Astrocyte of the cerebellum (primary cell): ENCODE data around the gene IFT20.

ENCODE experiments used
- DNase-seq: peaks from one replicate; pipeline ENCODE4 v3.0.0-alpha.2; 2011; ENCODE audit warnings: low read depth
- H3K4me3 ChIP-seq: 2 replicates; pipeline ENCODE4 v1.5.1; 2011; ENCODE audit warnings: mild to moderate bottlenecking, low read depth, low read length, moderate library complexity
- CTCF ChIP-seq: IDR thresholded peaks from 2 replicates; pipeline ENCODE4 v1.5.1; 2012; ENCODE audit warnings: low read length, low read depth, moderate library complexity, mild to moderate bottlenecking; ENCODE audit errors: missing control alignments
- in situ Hi-C: cut with HindIII; loops from 2 replicates; pipeline ENCODE4 v1.10.0; 2017; ENCODE audit warnings: low sequenced_read_pairs

IFT20 gene

GRCh38 chr17:28335959-28336871 lies 943 bp upstream of the IFT20 start:
- in situ Hi-C loops = no loop called here
- no peak for TF ChIP-seq CTCF
- peak; percentile 93 for DNase-seq
- H3K4me3 ChIP-seq = peak overlapping the region; percentile 81

GRCh38 chr17:28334666-28335200 lies 539 bp downstream of the IFT20 start:
- no peak for DNase-seq
- TF ChIP-seq CTCF = no peak
- peak overlapping the region; percentile 81 for H3K4me3 ChIP-seq
- in situ Hi-C loops = no loop called here

GRCh38 chr17:28334171-28334570 lies 1.1 kb downstream of the IFT20 start:
- peak overlapping the region; percentile 81 for H3K4me3 ChIP-seq
- DNase-seq = no peak
- no peak for TF ChIP-seq CTCF
- in situ Hi-C loops = no loop called here

GRCh38 chr17:28333083-28333746 lies 2.1 kb downstream of the IFT20 start:
- no peak for DNase-seq
- TF ChIP-seq CTCF = no peak
- in situ Hi-C loops = no loop called here
- H3K4me3 ChIP-seq = no peak overlapping the region

GRCh38 chr17:28331891-28332420 lies 3.3 kb downstream of the IFT20 start:
- DNase-seq = no peak
- TF ChIP-seq CTCF = no peak
- no peak overlapping the region for H3K4me3 ChIP-seq
- in situ Hi-C loops = no loop called here

- in situ Hi-C loops = no loop called here
- TF ChIP-seq CTCF = no peak
- DNase-seq = no peak
- H3K4me3 ChIP-seq = no peak overlapping the region
Measured at GRCh38 chr17:28330671-28331070, 4.6 kb downstream of the IFT20 start.
